Neural cell (in vitro differentiated cells): Measurements from ENCODE around the gene LCN9. TPM values are rescaled to one million over a fixed set of nuclear protein-coding genes. Genes with fewer than 3 reads are reported as not detected.

Source experiments
- H2AFZ ChIP-seq: fragments of 200-600, 300-800 bp; sonication (generic), shearing (Covaris generic); 2 replicates; pipeline ENCODE4 v1.6.0; 2014; ENCODE audit warnings: low read depth, mild to moderate bottlenecking, antibody characterized with exemption, low read length, moderate library complexity
- H3F3A ChIP-seq: fragments of 200-600 bp; shearing (Covaris generic); 2 replicates; pipeline ENCODE4 v1.6.1; 2016; ENCODE audit warnings: mild to moderate bottlenecking, moderate library complexity, mixed read lengths, antibody characterized with exemption, low read length; ENCODE audit not compliant: insufficient read depth, poor library complexity, severe bottlenecking
- H3K27ac ChIP-seq: fragments of 200-600, 300-800 bp; sonication (generic), shearing (Covaris generic); 2 replicates; pipeline ENCODE4 v1.5.1; 2014; ENCODE audit warnings: mild to moderate bottlenecking, low read length, moderate library complexity
- H3K27me3 ChIP-seq: fragments of 300-800, 200-600 bp; sonication (generic), shearing (Covaris generic); 2 replicates; pipeline ENCODE4 v1.6.0; 2014; ENCODE audit warnings: mild to moderate bottlenecking, low read depth, low read length, moderate library complexity; ENCODE audit not compliant: insufficient read depth
- H3K36me3 ChIP-seq: fragments of 300-800, 200-600 bp; sonication (generic), shearing (Covaris generic); 2 replicates; pipeline ENCODE4 v1.5.1; 2014; ENCODE audit warnings: mild to moderate bottlenecking, antibody characterized with exemption, low read length, moderate library complexity; ENCODE audit not compliant: insufficient read depth
- H3K4me2 ChIP-seq: fragments of 300-800, 200-600 bp; sonication (generic), shearing (Covaris generic); 2 replicates; pipeline ENCODE4 v1.6.0; 2014; ENCODE audit warnings: mild to moderate bottlenecking, low read length
- H3K4me3 ChIP-seq: fragments of 300-800, 200-600 bp; sonication (generic), shearing (Covaris generic); 2 replicates; pipeline ENCODE4 v1.5.1; 2014; ENCODE audit warnings: mild to moderate bottlenecking, low read length, moderate library complexity
- H3K79me2 ChIP-seq: fragments of 200-600 bp; shearing (Covaris generic); replicated peaks from 2 replicates; pipeline ENCODE4 v1.6.0; 2014; ENCODE audit warnings: mild to moderate bottlenecking, low read length, moderate library complexity; ENCODE audit not compliant: insufficient read depth
- H3K9ac ChIP-seq: fragments of 300-800, 200-600 bp; sonication (generic), shearing (Covaris generic); 2 replicates; pipeline ENCODE4 v1.6.1; 2016; ENCODE audit warnings: mild to moderate bottlenecking, low read length, mixed read lengths
- H3K9me2 ChIP-seq: fragments of 200-600 bp; shearing (Covaris generic); 2 replicates; pipeline ENCODE4 v1.6.1; 2016; ENCODE audit warnings: mild to moderate bottlenecking, low read length, mixed read lengths; ENCODE audit not compliant: insufficient read depth
- H3K9me3 ChIP-seq: fragments of 200-600, 300-800 bp; sonication (generic), shearing (Covaris generic); 2 replicates; pipeline ENCODE4 v1.6.1; 2016; ENCODE audit warnings: mild to moderate bottlenecking, mixed run types, low read length, moderate library complexity, mixed read lengths
- H4K20me1 ChIP-seq: fragments of 200-600 bp; shearing (Covaris generic); 2 replicates; pipeline ENCODE4 v1.6.1; 2016; ENCODE audit warnings: mild to moderate bottlenecking, mixed run types; ENCODE audit not compliant: insufficient read depth
- EP300 ChIP-seq: fragments of 450-650 bp; conservative IDR thresholded peaks from 2 replicates; pipeline ENCODE4 v1.6.1; 2014; ENCODE audit warnings: antibody characterized with exemption, mild to moderate bottlenecking, moderate library complexity; ENCODE audit not compliant: poor library complexity, severe bottlenecking
- EZH2 ChIP-seq: fragments of 200-600, 300-800 bp; shearing (Covaris generic), sonication (generic); IDR thresholded peaks from 2 replicates; pipeline ENCODE4 v1.6.1; 2014; ENCODE audit warnings: antibody characterized with exemption, low read length, borderline replicate concordance, mild to moderate bottlenecking; ENCODE audit not compliant: insufficient read depth, poor library complexity, severe bottlenecking
- MXI1 ChIP-seq: fragments of 450-650 bp; conservative IDR thresholded peaks from 2 replicates; pipeline ENCODE4 v1.6.1; 2014; ENCODE audit warnings: antibody characterized with exemption, mild to moderate bottlenecking; ENCODE audit not compliant: poor library complexity, severe bottlenecking
- POLR2AphosphoS5 ChIP-seq: IDR thresholded peaks from 2 replicates; pipeline ENCODE4 v1.6.1; 2012
- RAD21 ChIP-seq: fragments of 450-650 bp; conservative IDR thresholded peaks from 2 replicates; pipeline ENCODE4 v1.6.1; 2014; ENCODE audit warnings: antibody characterized with exemption, mild to moderate bottlenecking, moderate library complexity
- SMC3 ChIP-seq: fragments of 450-650 bp; conservative IDR thresholded peaks from 2 replicates; pipeline ENCODE4 v1.6.1; 2014; ENCODE audit warnings: antibody characterized with exemption, mild to moderate bottlenecking, moderate library complexity; ENCODE audit not compliant: poor library complexity
- TAF1 ChIP-seq: IDR thresholded peaks from 2 replicates; pipeline ENCODE4 v1.6.1; 2012; ENCODE audit warnings: low read depth
- polyA plus RNA-seq: library from polyadenylated mRNA; depleted of rRNA; stranded (reverse); fragments of >200 nt; gene quantifications from 2 replicates; pipeline ENCODE4 v1.2.3, GENCODE V29; 2014
- TF ChIP-seq, protein P1 (sequence below): IDR thresholded peaks from 2 replicates; pipeline ENCODE4 v1.6.1; 2012; ENCODE audit warnings: borderline replicate concordance
- TF ChIP-seq, protein P2 (sequence below): fragments of 450-650 bp; IDR thresholded peaks from 2 replicates; pipeline ENCODE4 v1.5.1; 2014; ENCODE audit warnings: antibody characterized with exemption, mild to moderate bottlenecking, moderate library complexity; ENCODE audit not compliant: poor library complexity, severe bottlenecking

LCN9 gene
- polyA plus RNA-seq, 1 donor from 2014 or later = 2.5 TPM

DNA sequence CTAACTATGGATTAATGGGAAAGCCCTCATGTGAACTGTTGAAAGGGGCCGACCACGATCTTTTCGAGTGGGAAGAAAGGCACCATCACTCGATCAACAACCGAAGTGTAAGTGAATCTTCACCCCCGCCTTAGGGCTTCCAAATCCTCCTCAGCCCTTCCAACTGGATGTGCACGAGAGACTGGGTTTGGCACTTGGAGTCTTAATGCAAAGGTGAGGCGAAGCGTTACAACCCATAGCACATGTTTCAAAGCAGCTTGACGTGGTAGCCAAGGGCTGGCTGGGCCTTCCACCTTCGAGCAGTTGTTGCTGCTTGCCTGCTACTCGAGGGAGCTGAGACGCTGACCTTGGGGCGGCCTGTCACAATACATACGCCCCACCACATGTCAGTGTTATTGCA, 5.7 kb upstream of the LCN9 start:
- H3K4me3 ChIP-seq = no peak overlapping the region
- H3K9me3 ChIP-seq = no peaks in the 10 kb centered on the region
- no peak overlapping the region for H3K9ac ChIP-seq
- H2AFZ ChIP-seq = no peak overlapping the region
- H3K27ac ChIP-seq = no peak overlapping the region
- H3K9me2 ChIP-seq = no peaks in the 10 kb centered on the region
- no peaks in the 10 kb centered on the region for H3K79me2 ChIP-seq
- no peak overlapping the region for H3K4me2 ChIP-seq
- TF ChIP-seq, protein P1, sequence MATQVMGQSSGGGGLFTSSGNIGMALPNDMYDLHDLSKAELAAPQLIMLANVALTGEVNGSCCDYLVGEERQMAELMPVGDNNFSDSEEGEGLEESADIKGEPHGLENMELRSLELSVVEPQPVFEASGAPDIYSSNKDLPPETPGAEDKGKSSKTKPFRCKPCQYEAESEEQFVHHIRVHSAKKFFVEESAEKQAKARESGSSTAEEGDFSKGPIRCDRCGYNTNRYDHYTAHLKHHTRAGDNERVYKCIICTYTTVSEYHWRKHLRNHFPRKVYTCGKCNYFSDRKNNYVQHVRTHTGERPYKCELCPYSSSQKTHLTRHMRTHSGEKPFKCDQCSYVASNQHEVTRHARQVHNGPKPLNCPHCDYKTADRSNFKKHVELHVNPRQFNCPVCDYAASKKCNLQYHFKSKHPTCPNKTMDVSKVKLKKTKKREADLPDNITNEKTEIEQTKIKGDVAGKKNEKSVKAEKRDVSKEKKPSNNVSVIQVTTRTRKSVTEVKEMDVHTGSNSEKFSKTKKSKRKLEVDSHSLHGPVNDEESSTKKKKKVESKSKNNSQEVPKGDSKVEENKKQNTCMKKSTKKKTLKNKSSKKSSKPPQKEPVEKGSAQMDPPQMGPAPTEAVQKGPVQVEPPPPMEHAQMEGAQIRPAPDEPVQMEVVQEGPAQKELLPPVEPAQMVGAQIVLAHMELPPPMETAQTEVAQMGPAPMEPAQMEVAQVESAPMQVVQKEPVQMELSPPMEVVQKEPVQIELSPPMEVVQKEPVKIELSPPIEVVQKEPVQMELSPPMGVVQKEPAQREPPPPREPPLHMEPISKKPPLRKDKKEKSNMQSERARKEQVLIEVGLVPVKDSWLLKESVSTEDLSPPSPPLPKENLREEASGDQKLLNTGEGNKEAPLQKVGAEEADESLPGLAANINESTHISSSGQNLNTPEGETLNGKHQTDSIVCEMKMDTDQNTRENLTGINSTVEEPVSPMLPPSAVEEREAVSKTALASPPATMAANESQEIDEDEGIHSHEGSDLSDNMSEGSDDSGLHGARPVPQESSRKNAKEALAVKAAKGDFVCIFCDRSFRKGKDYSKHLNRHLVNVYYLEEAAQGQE = no peak
- TF ChIP-seq EP300 (no peak), POLR2AphosphoS5 (no peak), SMC3 (no peak), TAF1 (no peak), MXI1 (no peak), RAD21 (no peak), EZH2 (no peak)
- TF ChIP-seq, protein P2, sequence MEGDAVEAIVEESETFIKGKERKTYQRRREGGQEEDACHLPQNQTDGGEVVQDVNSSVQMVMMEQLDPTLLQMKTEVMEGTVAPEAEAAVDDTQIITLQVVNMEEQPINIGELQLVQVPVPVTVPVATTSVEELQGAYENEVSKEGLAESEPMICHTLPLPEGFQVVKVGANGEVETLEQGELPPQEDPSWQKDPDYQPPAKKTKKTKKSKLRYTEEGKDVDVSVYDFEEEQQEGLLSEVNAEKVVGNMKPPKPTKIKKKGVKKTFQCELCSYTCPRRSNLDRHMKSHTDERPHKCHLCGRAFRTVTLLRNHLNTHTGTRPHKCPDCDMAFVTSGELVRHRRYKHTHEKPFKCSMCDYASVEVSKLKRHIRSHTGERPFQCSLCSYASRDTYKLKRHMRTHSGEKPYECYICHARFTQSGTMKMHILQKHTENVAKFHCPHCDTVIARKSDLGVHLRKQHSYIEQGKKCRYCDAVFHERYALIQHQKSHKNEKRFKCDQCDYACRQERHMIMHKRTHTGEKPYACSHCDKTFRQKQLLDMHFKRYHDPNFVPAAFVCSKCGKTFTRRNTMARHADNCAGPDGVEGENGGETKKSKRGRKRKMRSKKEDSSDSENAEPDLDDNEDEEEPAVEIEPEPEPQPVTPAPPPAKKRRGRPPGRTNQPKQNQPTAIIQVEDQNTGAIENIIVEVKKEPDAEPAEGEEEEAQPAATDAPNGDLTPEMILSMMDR = no peak
- H3K36me3 ChIP-seq = no peaks in the 10 kb centered on the region
- no peaks in the 10 kb centered on the region for H4K20me1 ChIP-seq
- H3F3A ChIP-seq = no peaks in the 10 kb centered on the region
- no peaks in the 10 kb centered on the region for H3K27me3 ChIP-seq

- Histone ChIP-seq H3K9me2 (no peaks in the 10 kb centered on the region), H3K4me3 (no peak overlapping the region), H3K9ac (no peak overlapping the region), H3K27ac (no peak overlapping the region), H3K27me3 (no peaks in the 10 kb centered on the region), H3K9me3 (no peaks in the 10 kb centered on the region), H4K20me1 (no peaks in the 10 kb centered on the region), H3F3A (no peaks in the 10 kb centered on the region), H3K36me3 (no peaks in the 10 kb centered on the region), H3K4me2 (no peak overlapping the region), H3K79me2 (no peaks in the 10 kb centered on the region), H2AFZ (no peak overlapping the region)
- TF ChIP-seq EP300 (no peak), POLR2AphosphoS5 (no peak)
- TF ChIP-seq, protein P2 = no peak
These were observed 3.9 kb upstream of the LCN9 start for GRCh38 chr9:135659252-135659651.
